Gastroesophageal sphincter (tissue), 3 donors: Measurements from ENCODE around the gene SAMD1.

ENCODE experiments used
- CTCF ChIP-seq, 4 experiments: fragments of 200-600 bp in 2 of 4; fragments of 450-650 bp in 2 of 4; sonication (generic) in 1 of 4; IDR thresholded peaks; one replicate each; pipeline ENCODE4 v1.5.1; 2017 to 2019; ENCODE audit warnings: antibody characterized with exemption in 4 of 4, mild to moderate bottlenecking in 2 of 4, moderate library complexity in 2 of 4
- POLR2A ChIP-seq, 2 donors: fragments of 450-650 bp; IDR thresholded peaks; one replicate each; pipeline ENCODE4 v1.6.1; 2017; ENCODE audit warnings: antibody characterized with exemption in 2 of 2, mild to moderate bottlenecking in 2 of 2, moderate library complexity in 1 of 2

DNA sequence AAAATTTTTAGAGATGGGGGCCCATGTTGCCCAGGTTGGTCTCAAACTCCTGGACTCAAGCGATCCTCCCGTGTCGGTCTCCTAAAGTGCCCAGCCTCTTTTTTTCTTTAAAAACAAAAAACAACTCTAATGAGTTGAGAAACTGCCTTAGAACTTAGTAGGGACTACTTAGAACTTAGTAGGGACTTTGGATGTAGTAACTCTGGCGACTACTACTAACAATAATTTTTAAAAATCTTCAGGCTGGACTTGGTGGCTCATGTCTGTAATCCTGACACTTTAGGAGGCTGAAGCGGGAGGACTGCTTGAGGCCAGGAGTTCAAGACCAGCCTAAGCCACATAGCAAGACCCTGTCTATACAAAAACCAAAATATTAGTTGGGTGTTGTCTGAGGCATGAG lies 4.5 kb downstream of the SAMD1 start:
- TF ChIP-seq CTCF (IDR thresholded peaks at IDR 0.05) (no peak), POLR2A (IDR thresholded peaks at IDR 0.05) (no peak)
